GM20000 (cell line): Measurements from ENCODE around the gene HEY2.
A peak's percentile ranks its signal among the peaks of the same experiment; 100 is the strongest.

Source experiments
- DNase-seq: peaks from one replicate; pipeline ENCODE4 v3.0.0; 2012; ENCODE audit warnings: low spot score
- TF ChIP-seq, protein P1 (sequence below): IDR thresholded peaks from 2 replicates; pipeline ENCODE4 v1.5.1; 2012; ENCODE audit warnings: mild to moderate bottlenecking, control low read depth; ENCODE audit errors: extremely low read depth, missing control alignments

HEY2 gene

DNA sequence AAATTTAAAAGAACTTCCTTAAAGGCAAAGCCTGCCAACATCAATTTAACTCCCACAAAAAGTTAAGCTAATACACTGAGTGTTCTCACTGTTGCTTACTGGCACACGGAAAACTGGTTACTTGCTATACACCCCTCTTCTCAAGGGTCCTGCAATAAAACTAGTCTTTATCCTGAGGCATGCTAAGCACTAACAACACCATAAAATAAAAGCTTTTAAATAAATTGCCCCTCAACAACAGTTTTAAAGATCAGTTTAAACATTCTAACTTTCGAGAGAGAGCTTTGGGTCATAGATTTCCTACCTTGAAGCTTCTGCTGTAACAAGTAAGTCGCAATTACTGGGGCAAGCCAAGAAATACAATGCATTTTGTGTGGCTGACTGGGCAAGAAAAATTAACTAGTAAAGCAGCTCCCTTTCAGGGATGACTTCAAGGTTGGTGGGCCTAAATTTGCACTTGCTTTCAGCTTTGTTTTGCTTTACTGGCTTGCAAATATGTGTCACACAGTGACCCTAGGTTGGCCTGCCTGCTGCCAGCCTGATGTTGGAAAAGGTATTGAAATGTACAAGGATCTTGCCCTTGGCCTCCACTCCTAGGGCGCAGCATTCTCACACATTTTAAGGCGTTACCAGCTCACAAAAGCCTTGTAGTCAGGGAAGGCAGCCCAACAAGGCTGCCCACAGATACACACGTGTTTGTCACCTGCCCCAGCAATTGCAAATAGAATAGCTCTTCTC lies 4.0 kb upstream of the HEY2 start:
- TF ChIP-seq, protein P1, sequence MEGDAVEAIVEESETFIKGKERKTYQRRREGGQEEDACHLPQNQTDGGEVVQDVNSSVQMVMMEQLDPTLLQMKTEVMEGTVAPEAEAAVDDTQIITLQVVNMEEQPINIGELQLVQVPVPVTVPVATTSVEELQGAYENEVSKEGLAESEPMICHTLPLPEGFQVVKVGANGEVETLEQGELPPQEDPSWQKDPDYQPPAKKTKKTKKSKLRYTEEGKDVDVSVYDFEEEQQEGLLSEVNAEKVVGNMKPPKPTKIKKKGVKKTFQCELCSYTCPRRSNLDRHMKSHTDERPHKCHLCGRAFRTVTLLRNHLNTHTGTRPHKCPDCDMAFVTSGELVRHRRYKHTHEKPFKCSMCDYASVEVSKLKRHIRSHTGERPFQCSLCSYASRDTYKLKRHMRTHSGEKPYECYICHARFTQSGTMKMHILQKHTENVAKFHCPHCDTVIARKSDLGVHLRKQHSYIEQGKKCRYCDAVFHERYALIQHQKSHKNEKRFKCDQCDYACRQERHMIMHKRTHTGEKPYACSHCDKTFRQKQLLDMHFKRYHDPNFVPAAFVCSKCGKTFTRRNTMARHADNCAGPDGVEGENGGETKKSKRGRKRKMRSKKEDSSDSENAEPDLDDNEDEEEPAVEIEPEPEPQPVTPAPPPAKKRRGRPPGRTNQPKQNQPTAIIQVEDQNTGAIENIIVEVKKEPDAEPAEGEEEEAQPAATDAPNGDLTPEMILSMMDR = no peak
- no peak for DNase-seq

DNA sequence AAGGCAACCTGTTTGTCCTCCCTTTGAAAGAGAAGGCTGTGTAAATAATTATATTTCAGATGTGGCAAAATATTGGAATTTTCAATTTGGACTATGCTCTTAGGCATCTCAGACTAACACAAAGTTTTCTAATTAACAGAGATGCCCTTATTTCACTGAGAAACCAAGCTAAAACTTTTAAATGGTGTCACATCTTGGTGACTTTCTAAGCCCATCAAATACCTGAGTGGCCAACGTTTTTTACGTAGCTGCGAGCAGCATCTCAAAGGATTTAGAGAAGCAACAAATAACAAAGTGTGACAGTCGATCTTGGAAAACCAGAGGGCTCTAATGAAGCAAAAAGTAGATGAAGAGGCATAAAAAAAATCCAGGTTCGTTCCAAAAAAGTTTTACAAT lies 3.4 kb upstream of the HEY2 start:
- TF ChIP-seq, protein P1 = no peak
- DNase-seq = no peak

DNA sequence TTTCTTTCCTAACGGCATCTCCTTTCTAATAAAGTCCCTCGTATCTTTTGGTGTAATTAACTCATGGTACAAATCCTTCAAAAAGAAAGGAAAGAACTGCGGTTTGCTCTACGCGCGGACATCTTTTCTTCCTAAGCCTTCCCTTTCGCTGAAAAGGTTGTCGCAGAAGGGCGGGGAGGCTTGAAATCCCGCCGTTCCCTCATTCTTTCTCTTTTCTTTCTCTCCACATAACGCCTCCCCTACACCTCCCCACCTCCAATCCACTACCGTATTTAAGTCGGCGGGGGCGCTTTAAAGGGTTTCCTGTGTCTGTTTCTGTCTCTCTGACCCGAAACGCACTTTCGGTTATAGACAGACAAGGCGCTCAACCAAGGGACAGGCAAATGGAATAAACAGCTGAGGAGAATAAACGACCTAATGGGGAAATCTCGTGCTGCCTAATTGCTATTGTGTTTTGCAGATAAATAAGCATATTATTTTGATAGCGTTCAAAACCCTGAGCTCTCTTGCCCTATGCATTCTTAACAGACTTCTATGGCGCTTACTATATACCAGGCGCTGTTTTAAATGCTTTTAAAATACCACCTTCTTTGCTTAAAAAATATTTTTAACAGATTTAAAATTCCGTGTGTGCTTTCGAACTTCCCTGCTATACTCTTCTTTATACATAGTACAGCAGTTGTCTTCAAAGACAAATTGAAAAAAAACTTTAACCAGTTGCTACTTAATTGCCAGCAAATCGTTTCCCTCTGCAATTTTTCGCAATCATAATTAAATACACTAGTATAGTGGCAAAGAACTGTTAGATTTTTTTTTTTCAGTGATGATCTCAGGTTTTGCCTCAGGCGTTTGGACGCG lies 2.5 kb upstream of the HEY2 start:
- DNase-seq = peak; percentile 76
- TF ChIP-seq, protein P1 = no peak

DNA sequence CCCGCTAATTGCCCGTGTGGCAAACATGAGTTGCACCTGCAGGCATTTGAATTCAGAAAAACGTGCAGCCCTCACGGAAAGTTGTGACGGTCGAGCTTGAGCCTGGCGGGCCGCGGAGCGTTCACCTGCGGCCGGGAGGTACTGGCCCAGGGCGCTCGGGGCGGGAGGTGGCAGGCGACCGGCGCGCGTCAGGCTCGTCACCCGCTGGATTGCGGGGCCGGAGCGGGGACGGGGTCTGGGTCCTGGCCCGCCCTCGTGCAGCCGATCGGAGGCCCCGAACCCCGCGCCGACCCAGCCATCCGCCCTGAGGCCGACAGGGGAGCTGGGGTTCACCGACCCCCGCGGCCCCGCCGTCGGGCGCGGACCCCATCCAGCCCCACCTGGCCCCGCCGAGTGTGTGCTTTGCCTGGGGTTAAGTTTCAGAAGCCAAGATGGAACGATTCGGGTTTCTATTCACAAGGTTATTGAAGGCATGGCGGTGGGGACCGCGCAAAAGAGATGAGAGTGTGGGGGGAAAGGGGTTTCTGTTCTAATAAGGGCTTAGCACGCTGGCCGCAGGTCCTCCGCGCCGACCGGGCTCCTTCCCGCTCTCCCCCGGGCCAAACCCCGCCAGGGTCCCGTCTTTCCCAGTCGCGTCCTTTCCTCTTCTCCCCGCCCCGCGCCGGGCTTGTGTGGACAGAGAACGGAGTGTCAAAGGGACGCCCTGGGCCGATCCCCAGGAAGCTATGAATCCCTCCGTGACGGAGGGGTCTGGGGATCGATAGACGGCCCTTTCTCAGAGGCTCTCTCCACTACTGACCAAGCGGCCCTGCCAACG lies 1.6 kb upstream of the HEY2 start:
- TF ChIP-seq, protein P1 = no peak
- no peak for DNase-seq

- DNase-seq = no peak
These were observed 843 bp upstream of the HEY2 start for GRCh38 chr6:125748406-125749172.

DNA sequence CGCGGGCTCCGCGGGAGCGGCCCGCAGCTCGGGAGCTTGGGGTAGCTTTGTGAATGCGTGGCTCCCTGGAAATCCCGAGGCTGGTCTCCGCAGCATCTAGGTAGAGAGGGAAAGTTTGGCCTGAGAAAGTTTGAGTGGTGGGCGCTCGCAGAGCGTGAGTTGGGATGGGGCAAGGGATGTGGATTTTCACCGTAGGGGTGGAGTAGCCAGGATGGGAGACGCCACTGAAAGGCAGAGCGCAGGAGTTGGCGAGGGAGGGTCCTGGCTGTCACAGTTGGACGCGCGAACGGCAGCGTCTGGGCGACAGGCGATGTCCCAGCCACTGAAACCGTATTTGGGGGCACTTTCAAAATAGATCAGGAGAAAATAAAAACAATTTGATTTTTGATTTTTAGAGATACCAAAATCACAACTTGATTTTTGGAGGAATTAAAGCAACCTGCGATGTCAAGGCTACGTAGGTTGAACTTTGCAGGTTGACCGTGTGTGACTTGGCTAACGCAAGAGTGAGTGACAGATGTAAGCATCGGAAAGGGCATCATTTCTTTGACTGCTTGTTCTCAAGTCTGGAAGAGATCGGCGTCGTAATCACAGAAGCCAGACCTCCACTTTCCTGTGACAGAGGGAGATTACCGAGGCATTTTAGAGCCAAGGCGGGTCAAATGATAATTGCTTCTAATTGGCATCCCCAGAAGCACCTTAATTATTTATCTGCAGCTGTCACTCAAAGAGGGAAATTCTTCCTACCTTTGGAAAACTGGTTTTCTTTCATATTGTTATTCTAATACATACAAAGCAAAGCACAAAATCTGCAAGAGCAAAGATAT lies 646 bp downstream of the HEY2 start:
- no peak for DNase-seq
- TF ChIP-seq, protein P1 = no peak

More at GRCh38 chr6:125748406-125749172, 843 bp upstream of the HEY2 start:
- TF ChIP-seq, protein P1 = no peak
